Epidermal melanocyte (primary cell): ENCODE data around the gene SV2B.

ENCODE experiments used
- DNase-seq: peaks from one replicate; pipeline ENCODE4 v3.0.0; 2011; ENCODE audit warnings: low spot score; ENCODE audit not compliant: insufficient read length

Gene SV2B

DNA sequence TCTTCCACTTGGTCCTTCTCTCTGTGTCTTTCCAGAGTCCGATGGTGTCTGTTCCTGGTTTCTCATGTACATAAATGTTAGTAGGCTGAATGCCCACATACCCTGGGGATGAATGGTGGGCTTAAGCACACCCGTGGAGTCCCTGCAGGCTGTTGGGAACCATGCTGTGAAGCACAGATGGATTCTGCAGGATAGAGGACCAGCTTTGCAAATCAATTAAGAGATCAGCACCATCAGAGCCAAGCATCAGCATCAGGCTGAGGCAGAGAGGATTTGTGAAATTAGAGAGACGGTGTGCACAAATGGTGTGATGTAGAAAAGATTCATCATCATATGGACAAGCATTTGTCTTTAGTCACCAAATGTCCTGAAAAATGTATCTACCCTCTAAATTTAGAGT lies 127.1 kb downstream of the SV2B start:
- DNase-seq: no peak

DNA sequence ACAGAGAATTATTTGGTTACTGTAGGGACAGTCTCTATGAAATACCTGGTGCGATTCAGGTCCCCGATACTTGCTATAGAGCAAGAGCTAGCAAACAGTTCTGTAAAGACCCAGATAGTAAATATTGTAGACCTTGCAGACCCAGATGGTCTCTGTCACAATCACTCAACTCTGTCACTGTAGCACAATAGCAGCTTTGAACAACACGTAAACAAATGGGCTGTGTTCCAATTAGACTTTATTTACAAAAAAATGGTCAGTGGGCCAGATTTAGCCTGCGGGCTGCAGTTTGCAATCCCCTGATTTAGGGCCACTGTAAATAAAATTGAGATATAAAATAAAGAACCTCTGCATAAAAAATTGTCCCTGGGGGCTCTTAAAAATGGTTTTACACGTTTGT lies 127.7 kb downstream of the SV2B start:
- no peak for DNase-seq

DNA sequence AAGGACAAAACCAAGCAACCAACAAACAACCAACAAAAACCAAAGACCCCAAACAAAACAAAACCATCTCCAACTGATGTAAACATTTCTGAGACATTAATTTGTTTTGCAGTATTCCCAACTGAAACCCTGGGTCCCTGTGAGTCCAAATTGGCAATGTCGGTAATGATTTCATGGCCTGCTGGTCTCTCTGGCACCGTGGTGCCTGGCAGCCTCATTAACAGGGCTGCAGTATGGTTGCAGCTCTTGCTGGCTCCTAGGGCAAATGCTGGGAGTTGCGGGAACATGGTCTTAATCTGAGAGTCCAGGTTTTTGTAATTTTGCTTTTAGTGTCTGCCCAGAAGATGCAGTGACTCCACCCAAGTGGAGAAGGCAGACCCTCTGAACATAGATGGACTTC lies 128.3 kb downstream of the SV2B start:
- DNase-seq: no peak

DNA sequence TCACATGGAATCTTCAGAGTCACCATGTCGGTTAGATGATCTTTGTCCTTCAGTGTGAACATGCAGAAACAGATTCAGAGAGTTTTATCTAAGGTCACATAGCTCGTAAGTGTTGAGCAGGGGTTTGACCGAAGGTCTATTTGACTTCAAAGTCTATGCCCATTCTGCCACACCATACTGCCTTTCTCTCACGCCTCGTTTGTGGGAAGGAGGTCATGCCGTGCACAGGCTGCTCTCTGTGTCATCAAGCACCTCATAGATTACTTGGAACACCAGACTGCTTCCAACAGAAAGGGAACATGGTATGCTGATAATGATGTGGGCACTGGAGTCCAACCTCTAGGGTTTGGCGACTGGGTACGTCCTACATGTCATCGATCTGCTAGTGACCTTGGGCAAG lies 128.8 kb downstream of the SV2B start:
- DNase-seq: no peak

DNA sequence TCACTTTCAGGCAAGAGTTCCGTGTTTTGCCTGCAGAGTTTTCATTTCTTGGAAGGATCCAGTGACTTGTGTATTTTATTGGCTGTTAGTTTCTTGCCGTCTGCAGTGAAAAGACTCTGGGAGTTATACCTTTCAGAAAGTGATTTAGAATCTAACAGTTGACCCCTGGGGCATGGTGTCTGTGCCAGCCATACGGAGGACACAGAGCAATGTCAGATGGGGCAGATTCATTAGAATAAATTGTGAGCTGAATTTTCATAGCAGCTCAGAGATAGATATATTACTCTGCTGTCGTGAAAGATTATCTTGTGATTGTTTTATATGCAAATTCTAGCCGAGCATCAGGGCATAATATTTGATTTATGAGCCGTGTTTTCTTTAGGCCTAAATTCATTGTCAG lies 131.6 kb downstream of the SV2B start:
- no peak for DNase-seq

DNA sequence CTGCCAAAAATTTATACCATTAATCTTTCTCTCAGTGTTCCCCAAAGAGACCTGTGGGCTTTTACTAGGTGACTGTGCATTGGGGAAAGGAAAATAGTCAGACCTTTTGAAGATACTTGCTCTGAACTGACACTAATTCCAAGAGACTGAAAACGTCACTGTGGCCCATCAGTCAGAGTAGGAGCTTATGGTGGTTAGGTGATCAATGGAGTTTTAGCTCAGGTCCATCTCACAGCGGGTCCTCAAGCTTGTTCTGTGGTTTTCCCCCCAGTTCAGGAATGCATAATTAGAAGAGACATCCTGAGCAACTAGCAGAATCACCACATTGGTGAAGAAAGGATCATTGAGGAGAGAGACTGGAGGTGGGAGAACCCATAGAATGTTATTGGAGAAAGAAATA lies 134.7 kb downstream of the SV2B start:
- no peak for DNase-seq

DNA sequence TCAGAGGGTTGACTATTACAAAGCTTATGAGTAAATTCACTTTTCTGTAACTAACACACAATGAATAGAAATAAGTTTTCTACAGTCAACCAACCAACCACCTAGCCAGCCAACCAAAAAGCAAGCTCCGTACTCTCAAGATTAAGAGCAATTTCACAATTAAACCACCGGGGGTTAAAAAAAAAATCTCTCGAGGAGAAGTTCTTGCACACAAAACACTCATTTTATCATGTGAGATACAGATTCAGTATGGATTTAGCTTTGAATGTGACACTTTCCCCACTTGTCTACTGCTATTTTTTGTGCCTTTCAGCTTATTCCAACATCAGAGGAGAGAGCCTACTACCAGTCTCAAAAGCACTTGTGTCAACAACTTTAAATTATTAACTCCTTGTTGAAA lies 135.3 kb downstream of the SV2B start:
- DNase-seq: no peak

DNA sequence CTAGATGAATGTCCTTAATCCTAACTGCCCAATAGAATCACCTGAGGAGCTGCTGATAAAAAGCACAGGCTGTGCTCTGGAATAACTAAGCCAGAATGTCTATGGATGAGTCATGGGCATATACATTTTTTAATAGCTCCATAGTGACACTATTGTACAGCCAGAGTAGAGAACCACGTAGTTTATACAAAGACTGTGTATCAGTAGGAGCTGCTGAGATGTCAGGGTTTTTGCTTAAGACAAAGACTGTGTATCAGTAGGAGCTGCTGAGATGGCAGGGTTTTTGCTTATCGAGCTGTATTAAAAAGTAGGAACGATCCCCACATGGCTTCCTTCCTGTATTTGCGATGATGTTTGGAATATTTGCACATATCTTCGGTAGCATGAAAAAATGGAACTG lies 137.4 kb downstream of the SV2B start:
- no peak for DNase-seq

DNA sequence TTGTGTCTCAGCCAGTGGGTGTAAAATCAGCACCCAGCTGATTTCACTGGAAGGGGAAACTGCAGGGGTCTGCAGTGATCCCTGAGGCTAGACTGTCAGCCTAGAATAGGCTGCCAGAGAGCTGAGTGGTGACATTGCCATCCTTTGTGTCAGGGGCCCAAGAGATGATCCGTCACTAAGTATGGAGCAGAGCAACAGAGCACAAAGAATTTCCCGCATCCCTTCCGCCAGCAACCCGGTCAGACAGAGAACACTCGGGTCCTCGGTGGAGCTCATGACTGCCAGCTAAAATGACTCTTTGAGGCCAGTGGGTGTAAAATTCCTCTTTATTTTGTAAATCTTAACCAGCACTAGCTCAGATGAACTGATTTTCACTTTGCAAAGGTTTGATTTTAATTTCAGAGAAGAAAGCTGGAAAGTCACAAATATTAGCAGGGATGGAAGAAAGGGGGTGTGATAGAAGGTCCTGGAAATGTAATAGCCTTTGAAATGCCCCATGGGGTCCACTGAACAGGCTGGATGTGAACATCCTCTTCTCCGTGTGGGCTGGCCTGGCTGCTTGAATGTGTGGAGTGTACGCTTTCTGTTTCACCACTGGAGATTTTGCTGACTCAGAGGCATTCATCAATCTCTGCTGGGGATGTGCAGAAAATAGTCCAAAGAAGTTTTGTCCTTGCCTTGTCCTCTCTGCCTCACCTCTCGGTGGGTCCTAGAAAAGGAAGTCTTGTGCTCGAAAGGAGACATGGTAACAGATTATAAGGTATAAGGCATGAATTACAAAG lies 138.8 kb downstream of the SV2B start:
- DNase-seq: no peak

DNA sequence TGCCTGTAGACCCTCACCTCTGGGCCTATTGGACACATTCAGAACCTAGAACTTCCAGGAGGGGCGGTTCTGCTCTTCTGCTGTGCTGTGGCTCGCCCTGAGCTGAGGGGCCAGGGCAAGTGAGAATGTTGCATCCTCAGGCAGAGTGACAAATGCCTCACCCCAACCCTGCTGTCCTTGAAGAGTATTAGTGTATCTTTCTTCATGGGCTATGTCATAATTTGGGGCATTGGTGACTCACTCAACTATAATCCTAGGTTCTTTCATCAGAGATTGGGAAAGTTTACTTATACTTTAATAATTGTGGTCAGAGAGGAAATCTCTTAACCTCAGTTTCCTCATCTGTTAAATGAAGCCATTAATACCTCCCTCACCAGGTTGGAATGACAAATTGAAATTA lies 143.8 kb downstream of the SV2B start:
- no peak for DNase-seq

DNA sequence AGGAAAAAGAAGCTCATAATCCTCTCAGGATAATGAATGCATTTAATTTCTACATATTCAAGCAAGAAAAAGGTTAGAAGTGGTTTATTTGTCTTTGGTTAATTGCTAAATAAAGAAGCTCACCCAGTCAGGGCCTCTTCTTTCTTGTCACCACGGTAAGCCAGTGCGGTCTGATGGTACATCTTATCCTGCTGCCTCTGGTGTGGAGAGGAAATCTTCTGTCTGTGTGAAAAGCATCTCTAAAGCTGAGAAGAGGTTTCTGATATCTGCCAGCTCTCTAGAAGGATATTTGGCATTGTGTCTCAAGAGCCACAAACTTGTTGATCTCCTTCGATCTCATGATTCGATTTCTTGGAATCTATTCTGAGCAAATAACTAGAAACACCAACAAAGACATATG lies 144.9 kb downstream of the SV2B start:
- no peak for DNase-seq

DNA sequence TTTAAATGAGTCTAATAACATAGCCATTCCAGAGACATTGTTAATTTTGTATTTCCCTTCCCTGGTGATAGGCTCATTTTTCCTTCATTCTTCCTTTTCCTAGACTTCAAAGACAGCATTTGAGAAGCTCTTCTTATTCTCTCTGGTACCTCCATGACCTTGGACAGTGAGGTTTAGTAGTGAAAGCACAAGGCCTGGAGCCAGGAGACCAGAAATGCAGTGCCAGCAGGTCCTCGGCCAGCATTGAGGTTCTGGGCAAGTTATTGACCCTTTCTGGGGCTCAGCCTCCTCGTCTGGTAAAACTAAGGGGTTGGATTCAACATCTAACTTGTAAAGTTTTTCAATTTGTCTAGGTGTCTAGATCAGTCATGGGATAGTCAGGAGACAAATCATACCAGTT lies 146.9 kb downstream of the SV2B start:
- no peak for DNase-seq

DNA sequence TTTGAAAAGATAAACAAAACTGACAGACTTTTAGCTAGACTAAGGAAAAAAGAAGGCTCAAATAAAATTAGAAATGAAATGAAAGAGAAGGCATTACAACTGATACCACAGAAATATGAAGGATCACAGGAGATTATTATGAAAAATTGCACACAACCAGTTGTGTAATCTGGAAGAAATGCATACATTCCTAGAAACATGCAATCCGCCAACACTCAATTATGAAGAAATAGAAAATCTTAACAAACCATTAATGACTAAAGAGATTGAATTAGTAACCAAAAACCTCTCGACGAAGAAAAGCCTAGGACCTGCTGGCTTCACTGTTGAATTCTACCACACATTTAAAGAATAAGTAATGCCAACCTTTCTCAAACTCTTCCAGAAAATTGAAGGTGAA lies 149.5 kb downstream of the SV2B start:
- DNase-seq: no peak

DNA sequence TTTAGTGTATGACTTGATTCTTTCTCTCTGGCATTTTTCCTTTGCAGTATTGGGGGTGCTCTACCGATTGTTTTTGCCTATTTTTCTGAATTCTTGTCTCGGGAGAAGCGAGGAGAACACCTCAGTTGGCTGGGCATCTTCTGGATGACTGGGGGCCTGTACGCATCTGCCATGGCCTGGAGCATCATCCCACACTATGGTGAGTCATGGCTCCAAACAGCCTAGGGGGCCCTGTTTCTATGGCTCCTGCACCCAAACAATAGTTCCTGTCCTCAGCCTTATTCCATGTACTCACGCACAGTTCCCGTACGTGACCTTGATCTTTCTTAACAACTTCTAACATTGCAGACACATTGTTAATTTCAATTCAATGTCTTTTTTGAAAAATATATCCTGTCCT lies 152.3 kb downstream of the SV2B start:
- DNase-seq: no peak

DNA sequence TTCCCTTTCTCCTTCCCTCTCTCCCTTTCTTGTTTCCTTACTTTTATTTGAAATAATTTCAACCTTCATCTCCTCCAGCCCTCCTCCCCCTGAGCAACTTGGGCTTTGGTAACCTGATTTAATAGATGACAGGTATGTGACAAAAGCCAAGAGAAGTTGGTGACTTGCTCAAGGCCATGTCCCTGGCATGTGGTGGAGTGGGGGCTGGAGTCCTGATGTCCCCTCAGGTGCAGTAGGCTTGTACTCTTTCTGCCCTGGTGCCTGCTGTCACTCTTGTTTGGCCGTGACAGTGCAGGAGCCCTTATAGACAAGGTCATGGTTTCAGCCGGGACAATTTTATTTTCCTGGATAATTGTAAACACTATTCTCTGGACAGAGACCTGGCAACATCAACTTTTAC lies 152.7 kb downstream of the SV2B start:
- DNase-seq: no peak

DNA sequence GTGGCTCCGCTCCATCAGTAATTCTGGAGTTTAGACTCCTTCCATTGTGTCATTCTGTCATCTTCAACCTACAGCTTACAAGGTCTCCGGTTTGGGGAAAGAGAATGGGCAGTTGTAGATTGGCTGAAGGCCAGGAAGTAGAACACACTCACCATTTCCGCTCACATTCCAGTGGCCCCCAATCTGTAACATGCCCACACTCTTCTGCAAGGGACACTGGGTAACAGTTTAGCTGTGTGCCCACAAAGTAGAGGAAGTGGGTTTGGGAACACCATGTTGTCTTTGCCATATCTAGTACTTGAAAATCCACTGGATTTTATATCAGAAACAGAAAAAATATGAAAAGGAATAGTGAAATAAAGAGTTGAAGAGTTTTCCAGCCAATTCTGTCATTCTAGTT lies 153.5 kb downstream of the SV2B start:
- DNase-seq: no peak

DNA sequence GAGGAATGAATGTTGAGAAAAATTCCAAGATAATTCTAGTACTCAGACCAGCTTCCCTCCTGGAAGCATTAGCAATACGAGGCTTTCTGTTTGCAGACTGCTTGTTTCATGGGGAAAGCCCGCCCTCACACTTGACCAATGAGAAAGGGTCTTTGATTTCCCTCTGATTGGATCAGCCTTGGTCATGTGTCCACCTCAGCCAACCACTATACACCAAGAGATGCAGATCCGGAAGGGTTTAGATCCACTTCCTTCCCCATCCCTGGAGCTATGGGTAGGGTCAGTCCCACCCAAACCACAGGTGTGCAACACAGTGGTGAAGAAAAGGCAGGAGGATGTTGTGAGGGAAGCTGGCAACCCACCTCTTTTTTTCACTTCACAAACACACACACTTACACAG lies 154.7 kb downstream of the SV2B start:
- DNase-seq: no peak

DNA sequence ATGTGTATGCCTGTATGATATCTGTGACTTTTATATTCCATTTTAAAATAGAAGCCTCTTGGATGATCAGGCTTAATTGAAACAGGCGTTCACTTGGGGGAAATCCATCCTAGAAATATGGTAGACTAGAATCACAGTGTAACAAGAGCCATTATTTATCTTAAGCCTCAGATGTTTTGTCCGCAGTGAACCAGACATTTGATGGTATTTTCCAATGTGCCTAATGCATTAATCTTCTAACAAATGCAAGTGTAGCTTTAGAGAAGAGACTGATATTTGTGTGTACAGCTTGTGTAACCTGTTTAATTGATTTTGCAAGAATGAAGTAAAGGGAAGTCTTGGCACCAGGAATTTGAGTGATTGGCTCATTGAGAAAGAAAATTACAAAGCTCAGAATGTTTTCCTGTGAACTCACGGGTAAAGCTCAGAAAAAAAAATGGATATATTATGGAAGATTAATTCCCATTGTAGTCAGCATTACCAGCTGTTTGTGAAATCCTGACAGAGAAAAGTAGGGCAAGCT lies 155.7 kb downstream of the SV2B start:
- DNase-seq: no peak

DNA sequence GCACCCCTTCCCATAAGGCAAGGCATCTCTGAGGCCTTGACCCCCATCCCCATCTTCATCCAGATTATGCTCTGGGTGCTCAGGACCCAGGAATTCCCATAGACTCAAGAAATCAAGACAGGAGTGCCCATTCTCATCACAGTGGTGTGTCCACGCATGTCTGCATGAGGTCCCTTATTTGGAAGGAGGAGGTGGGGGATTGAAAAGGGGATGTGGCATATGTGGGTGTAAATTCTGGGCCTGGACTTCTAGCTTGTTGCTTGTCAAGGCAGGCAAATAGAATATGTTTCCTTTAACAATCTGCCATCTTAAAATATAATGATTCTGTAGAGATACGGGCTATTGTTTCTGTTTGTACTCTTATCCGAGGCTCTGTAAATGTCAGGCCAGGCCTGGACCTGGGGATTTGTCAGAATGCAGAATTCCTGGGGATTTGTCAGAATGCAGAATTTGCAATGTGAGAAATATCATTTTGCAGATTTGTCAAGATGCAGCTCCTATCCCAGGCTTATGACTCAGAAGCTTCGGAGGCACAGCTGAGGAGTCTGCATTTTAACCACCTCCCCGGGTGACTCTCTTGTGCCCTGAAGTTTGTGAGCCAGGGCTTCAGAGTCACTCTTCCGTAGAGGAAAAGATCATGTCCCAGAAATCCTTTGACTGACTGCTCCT lies 157.8 kb downstream of the SV2B start:
- no peak for DNase-seq

DNA sequence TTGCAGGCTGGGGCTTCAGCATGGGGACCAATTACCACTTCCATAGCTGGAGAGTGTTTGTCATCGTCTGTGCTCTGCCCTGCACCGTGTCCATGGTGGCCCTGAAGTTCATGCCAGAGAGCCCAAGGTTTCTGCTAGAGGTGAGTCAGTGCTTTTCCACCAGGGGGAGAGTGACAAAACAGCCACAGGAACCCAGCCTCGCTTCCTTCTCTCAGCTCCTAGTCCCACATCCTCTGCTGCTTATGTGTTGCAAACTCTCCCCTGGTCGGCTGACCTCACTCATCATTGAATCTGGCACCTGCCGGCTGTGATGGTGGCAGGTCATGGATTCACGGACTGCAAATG lies 158.3 kb downstream of the SV2B start:
- no peak for DNase-seq

DNA sequence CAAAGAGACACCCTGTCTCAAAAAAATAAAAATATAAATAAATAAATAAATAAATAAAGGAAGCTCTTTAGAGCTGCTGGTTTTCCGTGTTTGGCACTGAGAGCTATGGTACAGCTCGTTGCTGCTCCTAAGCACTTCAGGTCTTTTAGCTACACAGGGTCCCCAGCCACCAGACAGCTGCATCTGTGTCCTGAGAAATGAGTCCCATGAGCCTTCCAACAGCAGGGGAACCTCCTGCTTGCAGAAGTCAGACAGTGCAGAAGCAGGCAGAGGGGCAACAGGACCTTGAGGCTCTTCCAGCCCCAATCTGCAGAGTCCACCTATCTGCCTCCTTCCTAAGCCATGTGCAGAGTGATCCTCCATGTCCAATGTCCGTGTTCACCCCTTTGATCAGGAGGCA lies 159.0 kb downstream of the SV2B start:
- no peak for DNase-seq

DNA sequence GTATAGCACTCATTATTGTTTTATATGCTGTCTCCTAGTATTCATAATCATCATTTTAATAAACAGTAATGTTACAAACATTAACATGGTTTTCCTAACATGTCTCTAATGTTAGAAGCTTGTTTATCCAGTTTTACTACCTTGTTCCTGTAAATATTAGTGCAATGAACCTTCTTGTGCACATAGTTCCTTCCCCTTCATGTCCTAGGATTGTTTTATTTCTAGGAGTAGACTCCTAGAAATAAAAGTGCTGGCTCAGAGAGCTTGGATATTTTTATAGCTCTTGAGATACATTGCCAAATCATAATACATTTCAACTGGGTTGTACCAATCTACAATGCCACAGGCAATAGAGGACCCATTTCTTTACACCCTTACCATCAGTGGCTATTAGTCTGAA lies 161.3 kb downstream of the SV2B start:
- DNase-seq: no peak
